AG04449 (cell line): ENCODE data around the gene COL2A1.

Source experiments
- CTCF ChIA-PET: fragments of 350-600 bp; formaldehyde crosslinking; extraction: SDS; loops from one replicate; lab custom pipeline; 2021; ENCODE audit warnings: antibody characterized with exemption; lab: Yijun Ruan, JAX
- POLR2A ChIA-PET: fragments of 400-600, 350-600 bp; formaldehyde crosslinking; extraction: SDS; loops from one replicate; lab custom pipeline; 2020; ENCODE audit warnings: antibody characterized with exemption, inconsistent platforms; lab: Yijun Ruan, JAX
- DNase-seq: peaks from one replicate; pipeline ENCODE4 v3.0.0-alpha.2; 2010; ENCODE audit warnings: low read depth, low spot score
- H3K4me3 ChIP-seq: 2 replicates; pipeline ENCODE4 v1.5.1; 2011; ENCODE audit warnings: low read depth, mild to moderate bottlenecking, control low read depth, low read length
- TF ChIP-seq, protein P1 (sequence below): IDR thresholded peaks from one replicate; pipeline ENCODE4 v1.5.1; 2011; ENCODE audit warnings: mild to moderate bottlenecking, moderate library complexity, low read length, control low read depth, inconsistent platforms; ENCODE audit not compliant: insufficient read depth; ENCODE audit errors: missing control alignments

COL2A1 gene

DNA sequence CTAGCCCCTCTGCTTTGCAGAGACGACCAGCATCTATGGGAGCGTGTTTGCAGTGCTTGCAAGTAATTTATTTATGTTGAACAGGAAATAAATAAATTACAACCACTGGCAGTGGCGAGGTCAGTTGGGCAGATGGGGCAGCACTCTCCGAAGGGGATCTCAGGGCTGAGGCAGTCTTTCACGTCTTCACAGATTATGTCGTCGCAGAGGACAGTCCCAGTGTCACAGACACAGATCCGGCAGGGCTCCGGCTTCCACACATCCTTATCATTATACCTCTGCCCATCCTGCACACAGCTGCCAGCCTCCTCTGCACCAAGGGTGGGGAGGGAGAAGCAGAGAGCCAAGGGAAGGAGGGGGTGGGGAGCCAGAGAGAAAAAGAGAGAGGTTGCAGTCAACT, 4.5 kb downstream of the COL2A1 start:
- no peak for DNase-seq
- H3K4me3 ChIP-seq, result no peak overlapping the region
- POLR2A ChIA-PET, result no interaction called here
- TF ChIP-seq, protein P1, sequence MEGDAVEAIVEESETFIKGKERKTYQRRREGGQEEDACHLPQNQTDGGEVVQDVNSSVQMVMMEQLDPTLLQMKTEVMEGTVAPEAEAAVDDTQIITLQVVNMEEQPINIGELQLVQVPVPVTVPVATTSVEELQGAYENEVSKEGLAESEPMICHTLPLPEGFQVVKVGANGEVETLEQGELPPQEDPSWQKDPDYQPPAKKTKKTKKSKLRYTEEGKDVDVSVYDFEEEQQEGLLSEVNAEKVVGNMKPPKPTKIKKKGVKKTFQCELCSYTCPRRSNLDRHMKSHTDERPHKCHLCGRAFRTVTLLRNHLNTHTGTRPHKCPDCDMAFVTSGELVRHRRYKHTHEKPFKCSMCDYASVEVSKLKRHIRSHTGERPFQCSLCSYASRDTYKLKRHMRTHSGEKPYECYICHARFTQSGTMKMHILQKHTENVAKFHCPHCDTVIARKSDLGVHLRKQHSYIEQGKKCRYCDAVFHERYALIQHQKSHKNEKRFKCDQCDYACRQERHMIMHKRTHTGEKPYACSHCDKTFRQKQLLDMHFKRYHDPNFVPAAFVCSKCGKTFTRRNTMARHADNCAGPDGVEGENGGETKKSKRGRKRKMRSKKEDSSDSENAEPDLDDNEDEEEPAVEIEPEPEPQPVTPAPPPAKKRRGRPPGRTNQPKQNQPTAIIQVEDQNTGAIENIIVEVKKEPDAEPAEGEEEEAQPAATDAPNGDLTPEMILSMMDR, result no peak
- CTCF ChIA-PET, result interaction anchor here (1.3 kb wide), 1 partner anchor 14 kb away, joined by 4 read pairs; no protein-coding TSS in a partner anchor

DNA sequence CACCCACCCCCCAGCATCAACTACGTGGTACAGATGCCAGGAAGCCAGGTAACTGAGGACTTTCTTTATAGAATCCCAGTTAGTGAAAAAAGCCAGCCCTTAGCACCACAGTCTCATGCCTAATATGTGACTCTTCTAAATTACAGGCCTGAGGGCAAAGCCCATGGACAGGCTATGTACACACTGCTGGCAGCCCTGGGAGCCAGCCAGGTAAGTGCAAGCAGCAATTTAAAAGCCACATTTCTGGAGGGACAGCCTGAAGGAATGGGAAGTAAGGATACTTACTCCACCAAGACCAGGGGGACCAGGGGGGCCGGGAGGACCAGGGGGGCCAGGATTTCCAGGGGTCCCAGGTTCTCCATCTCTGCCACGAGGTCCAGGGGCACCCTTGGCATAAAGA, 7.0 kb downstream of the COL2A1 start:
- TF ChIP-seq, protein P1, result no peak
- DNase-seq, result no peak
- POLR2A ChIA-PET, result no interaction called here
- H3K4me3 ChIP-seq, result no peak overlapping the region
- CTCF ChIA-PET, result no interaction called here

DNA sequence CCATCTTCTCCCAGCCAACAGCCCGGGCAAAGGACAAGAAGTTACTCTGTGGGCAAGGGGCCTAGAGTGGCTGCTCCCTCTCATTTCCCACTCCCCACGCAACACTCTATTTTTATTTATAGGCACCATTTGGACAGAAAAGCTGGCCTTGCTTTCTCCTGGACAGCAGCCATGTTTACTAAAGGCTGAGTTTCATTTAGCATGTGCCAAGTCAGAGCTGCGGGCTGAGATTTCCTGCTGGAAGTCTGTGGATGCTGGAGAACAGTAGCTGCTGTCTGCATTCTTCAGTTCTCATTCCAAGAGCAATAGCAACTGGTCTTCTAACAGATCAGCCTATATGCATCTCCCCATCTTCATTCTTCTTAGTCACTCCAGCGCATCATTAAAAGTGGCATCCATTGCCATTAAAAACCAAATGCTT, 8.3 kb downstream of the COL2A1 start:
- TF ChIP-seq, protein P1, result no peak
- no peak overlapping the region for H3K4me3 ChIP-seq
- ChIA-PET POLR2A (no interaction called here), CTCF (interaction anchor here (1.5 kb wide), 1 partner anchor 32 kb away, joined by 4 read pairs; the partner anchor contains the start of gene TMEM106C)
- DNase-seq, result no peak

DNA sequence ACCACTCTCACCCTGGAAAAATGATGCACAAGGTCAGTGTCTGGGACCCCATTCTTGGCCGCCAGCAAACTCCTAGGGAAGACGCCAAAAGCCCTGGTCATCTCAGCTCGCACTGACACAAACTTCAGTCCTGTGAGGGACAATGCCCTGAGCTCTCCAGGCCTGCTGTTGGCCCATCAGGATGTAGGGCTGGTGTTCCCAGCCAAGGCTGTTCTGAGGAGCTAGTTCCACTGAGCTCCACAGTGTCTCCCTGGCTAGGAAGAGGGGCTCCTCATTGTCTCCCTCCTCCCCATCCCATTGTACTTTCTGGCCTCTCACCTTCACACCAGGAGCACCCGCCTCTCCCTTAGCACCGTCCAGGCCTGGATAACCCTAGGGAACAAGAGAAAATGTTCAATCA, 10.8 kb downstream of the COL2A1 start:
- POLR2A ChIA-PET, result no interaction called here
- no peak overlapping the region for H3K4me3 ChIP-seq
- CTCF ChIA-PET, result interaction anchor here (1.0 to 2.1 kb wide), 2 partner anchors 31 to 68 kb away, joined by 3 to 9 read pairs; partner anchors contain the start of gene TMEM106C
- TF ChIP-seq, protein P1, result no peak
- DNase-seq, result no peak

DNA sequence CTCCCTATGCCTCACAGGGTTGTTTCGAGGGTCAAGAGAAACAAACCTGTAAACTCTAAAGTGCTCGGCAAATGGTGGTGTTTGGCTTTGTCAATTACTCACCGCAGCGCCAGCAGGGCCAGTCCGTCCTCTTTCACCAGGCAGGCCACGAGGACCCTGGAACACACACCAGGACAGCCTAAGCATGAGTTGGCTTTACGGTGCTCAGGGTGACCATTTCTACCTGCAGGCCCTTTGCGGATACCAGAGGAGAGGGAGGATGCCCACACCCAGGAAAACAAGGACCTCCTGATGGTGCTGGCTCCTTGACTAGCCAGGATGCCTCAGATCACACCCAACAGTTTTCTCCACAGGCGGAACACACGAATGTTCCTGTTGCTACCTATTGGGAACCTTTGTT, 11.5 kb downstream of the COL2A1 start:
- TF ChIP-seq, protein P1, result no peak
- no peak overlapping the region for H3K4me3 ChIP-seq
- CTCF ChIA-PET, result interaction anchor here (1.0 to 2.1 kb wide), 2 partner anchors 30 to 69 kb away, joined by 3 to 9 read pairs; partner anchors contain the start of gene TMEM106C
- POLR2A ChIA-PET, result no interaction called here
- no peak for DNase-seq

DNA sequence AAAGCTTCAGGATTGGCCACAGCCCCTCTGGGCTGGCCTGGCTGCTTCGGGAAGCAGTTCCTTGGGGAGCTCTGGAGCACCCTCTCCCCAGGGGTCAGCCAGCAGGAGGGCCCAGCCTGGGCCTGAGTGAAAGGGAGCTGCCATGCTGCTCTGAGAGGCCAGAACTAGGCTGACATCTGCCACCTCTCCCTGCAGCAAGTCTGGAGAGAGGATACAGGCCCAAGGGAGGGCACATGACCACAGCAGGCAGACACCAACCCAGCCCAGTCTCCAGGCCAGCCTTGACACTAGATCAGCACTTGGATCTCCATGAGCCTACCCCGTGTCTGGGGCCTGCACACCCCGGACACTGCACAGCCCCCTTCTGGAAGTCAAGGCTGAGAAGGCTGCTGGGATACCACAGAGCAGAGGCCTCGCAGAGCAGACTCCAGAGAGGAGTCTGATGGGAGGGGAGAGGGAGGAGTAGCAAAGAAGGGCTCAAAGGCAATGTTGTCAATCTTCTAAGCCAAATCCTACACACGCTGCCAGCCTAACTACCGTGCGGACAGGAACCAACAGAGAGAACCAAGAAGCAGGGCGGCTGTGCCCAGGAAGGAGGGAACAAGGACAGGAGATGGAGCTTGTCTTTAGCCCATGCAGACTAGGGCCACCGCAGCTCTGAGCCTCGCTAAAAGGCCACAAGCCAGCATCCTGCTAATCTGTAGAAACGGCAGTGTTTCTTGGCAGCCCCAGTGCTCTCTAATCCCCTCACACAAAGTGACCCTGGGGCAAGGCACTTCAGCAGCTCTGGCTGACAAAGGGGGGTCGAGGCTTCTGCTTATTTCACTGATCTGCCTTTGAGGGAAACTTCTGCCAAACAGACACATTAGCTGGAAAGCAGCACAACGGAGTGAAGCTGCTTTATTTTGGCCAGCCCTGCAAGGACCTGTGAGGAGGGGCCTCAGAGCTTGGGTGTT, 12.9 kb downstream of the COL2A1 start:
- ChIA-PET CTCF (interaction anchor here (0.7 to 1.0 kb wide), 4 partner anchors 9 to 198 kb away, joined by 3 read pairs; partner anchors contain the start of gene TMEM106C), POLR2A (no interaction called here)
- no peak overlapping the region for H3K4me3 ChIP-seq
- DNase-seq, result no peak
- TF ChIP-seq, protein P1, result no peak
